GM12878 (cell line): ENCODE data around the gene ROR2. TPM values are rescaled to one million over a fixed set of nuclear protein-coding genes. Genes with fewer than 3 reads are reported as not detected.

ENCODE experiments used
- ATAC-seq: fragments of 200-7000 bp; cut with Tn5 transposase; 3 replicates; pipeline ENCODE4 v1.9.1; 2020; ENCODE audit warnings: mild to moderate bottlenecking, moderate library complexity
- BruUV-seq: library from RNA; stranded (reverse); fragments of 400-500 nt; replicated peaks from 2 replicates; lab custom pipeline; 2021; lab: Mats Ljungman, UMichigan
- CTCF ChIA-PET: fragments of 300-600 bp; sonication (Branson Sonifier 250); formaldehyde crosslinking; extraction: SDS; loops from one replicate; lab custom pipeline; 2021; ENCODE audit warnings: inconsistent platforms; lab: Yijun Ruan, JAX
- POLR2A ChIA-PET: fragments of 350-600 bp; formaldehyde crosslinking; extraction: SDS; loops from one replicate; lab custom pipeline; 2021; ENCODE audit warnings: inconsistent platforms; lab: Charles Lee
- RAD21 ChIA-PET: fragments of 300-600 bp; sonication (Branson Sonifier 250); formaldehyde crosslinking; loops from one replicate; lab custom pipeline; 2023; ENCODE audit warnings: antibody characterized with exemption; ENCODE audit not compliant: unreplicated experiment; lab: Charles Lee
- SMC1A ChIA-PET: fragments of 300-600 bp; sonication (Branson Sonifier 250); formaldehyde crosslinking; loops from one replicate; lab custom pipeline; 2023; ENCODE audit not compliant: unreplicated experiment, uncharacterized antibody; lab: Charles Lee
- DNase-seq: peaks from one replicate; pipeline ENCODE4 v3.0.0-alpha.2; 2011; ENCODE audit warnings: low read depth, low spot score
- FAIRE-seq: peaks from 3 replicates; lab custom pipeline; 2011; peaks lifted over from hg19 to GRCh38; lab: Jason Lieb, UNC
- H2AFZ ChIP-seq: 2 replicates; pipeline ENCODE4 v1.6.0; 2011; ENCODE audit warnings: low read depth, low read length, control low read depth; ENCODE audit not compliant: control insufficient read depth
- H3K27ac ChIP-seq: 2 replicates; pipeline ENCODE4 v1.5.1; 2011; ENCODE audit warnings: control low read depth; ENCODE audit not compliant: control insufficient read depth, insufficient read depth
- H3K27me3 ChIP-seq, 2 experiments: replicated peaks in 1 of 2; 2 replicates each; pipeline versions ENCODE4 v1.6.0 to v1.6.1; 2011; ENCODE audit warnings: low read length in 1 of 2; ENCODE audit not compliant: control insufficient read depth in 2 of 2, insufficient read depth in 2 of 2
- H3K36me3 ChIP-seq, 2 experiments: 2 replicates each; pipeline ENCODE4 v1.5.1; 2011; ENCODE audit warnings: low read length in 1 of 2; ENCODE audit not compliant: control insufficient read depth in 2 of 2, insufficient read depth in 2 of 2
- H3K4me1 ChIP-seq: 2 replicates; pipeline ENCODE4 v1.6.1; 2011; ENCODE audit warnings: mild to moderate bottlenecking, low read length, moderate library complexity, mixed read lengths; ENCODE audit not compliant: control insufficient read depth, insufficient read depth
- H3K4me2 ChIP-seq: 2 replicates; pipeline ENCODE4 v1.6.0; 2011; ENCODE audit warnings: control low read depth; ENCODE audit not compliant: control insufficient read depth, insufficient read depth
- H3K4me3 ChIP-seq: fragments of 200-600 bp; sonication (generic); 2 replicates; pipeline ENCODE4 v1.5.1; 2016
- H3K79me2 ChIP-seq: 2 replicates; pipeline ENCODE4 v1.6.0; 2011; ENCODE audit warnings: low read length; ENCODE audit not compliant: control insufficient read depth, insufficient read depth
- H3K9ac ChIP-seq: 2 replicates; pipeline ENCODE4 v1.8.0; 2011; ENCODE audit warnings: low read length, control low read depth, mixed read lengths; ENCODE audit not compliant: control insufficient read depth, insufficient read depth
- H3K9me3 ChIP-seq: replicated peaks from 3 replicates; pipeline ENCODE4 v1.5.1; 2011; ENCODE audit warnings: mild to moderate bottlenecking, low read length; ENCODE audit not compliant: control insufficient read depth, insufficient read depth
- H4K20me1 ChIP-seq: 2 replicates; pipeline ENCODE4 v1.6.0; 2011; ENCODE audit not compliant: control insufficient read depth, insufficient read depth
- BHLHE40 ChIP-seq, 2 experiments: fragments of 450-650 bp in 1 of 2; IDR thresholded peaks; 2 replicates each; pipeline ENCODE4 v1.6.1; 2011 to 2017; ENCODE audit warnings: low read depth in 2 of 2, borderline replicate concordance in 1 of 2, improper control_type of control experiment in 1 of 2, low read length in 1 of 2, mild to moderate bottlenecking in 1 of 2
- SPI1 ChIP-seq: IDR thresholded peaks from 2 replicates; pipeline ENCODE4 v1.6.1; 2011; ENCODE audit warnings: low read depth, mild to moderate bottlenecking, low read length, moderate library complexity, borderline replicate concordance; ENCODE audit not compliant: insufficient read depth
- USF2 ChIP-seq: IDR thresholded peaks from 2 replicates; pipeline ENCODE4 v1.6.1; 2011; ENCODE audit warnings: low read depth, low read length, improper control_type of control experiment, borderline replicate concordance
- WGBS: methylation state at CpG from one replicate; pipeline ENCODE4 v1.1.6; 2016; ENCODE audit warnings: low lambda C conversion rate; ENCODE audit not compliant: insufficient replicate concordance, insufficient coverage; ENCODE audit errors: missing lambda C conversion rate; 5-methylcytosine and 5-hydroxymethylcytosine counted together
- in situ Hi-C: fragments of 300-500 bp; cut with MboI; formaldehyde crosslinking; loops from 9 replicates; pipeline ENCODE4 v1.14.3; 2018; ENCODE audit warnings: mixed read lengths
- intact Hi-C: fragments of 100-400 bp; cut with micrococcal nuclease; formaldehyde crosslinking; loops from one replicate; pipeline ENCODE4 v1.14.2; 2022; ENCODE audit not compliant: unreplicated experiment
- polyA plus RNA-seq, 11 experiments: library from polyadenylated mRNA; depleted of rRNA in 4 of 11; unstranded in 6 of 11; stranded (reverse) in 5 of 11; fragments of >200 nt; fragmentation: Nextera tagmentation in 4 of 11; fragmentation: Illumina TruSeq in 1 of 11; extraction: Ambion mirVana in 4 of 11; extraction: Trizol in 1 of 11; gene quantifications; 1 replicate in 1 of 11; 2 replicates in 10 of 11; pipeline versions ENCODE4 v1.2.1 to v1.2.3, GENCODE V29; 2011 to 2016; ENCODE audit warnings: inconsistent platforms in 2 of 11, missing spikeins in 2 of 11, low read depth in 1 of 11
- total RNA-seq, 4 experiments: library from RNA; depleted of rRNA in 3 of 4; stranded (reverse); fragments of >200 nt in 3 of 4; fragmentation: Illumina TruSeq in 1 of 4; extraction: Trizol in 1 of 4; gene quantifications; 2 replicates each; pipeline versions ENCODE4 v1.2.1 to v1.2.3, GENCODE V29; 2013 to 2021
- TF ChIP-seq, protein P1 (sequence below): fragments of 450-650 bp; IDR thresholded peaks from 2 replicates; pipeline ENCODE4 v1.6.1; 2017; ENCODE audit warnings: antibody characterized with exemption, mild to moderate bottlenecking, moderate library complexity

ROR2 gene
- total and polyA plus RNA-seq, 10 of the 15 experiments (the other 5 are each of a cell fraction or from before 2014, with no cell fraction given) = 0.03 to 0.05 TPM; not detected in 8

- ChIA-PET SMC1A (no interaction called here), CTCF (no interaction called here), RAD21 (no interaction called here), POLR2A (no interaction called here)
- H3K79me2 ChIP-seq = no peaks in the 10 kb centered on the region
- DNase-seq (no peak), FAIRE-seq (no peak), ATAC-seq (no peak)
- peaks cover 3% of the 10 kb centered on the region; the same call in 1 of the 3 replicates for H3K9me3 ChIP-seq
- H4K20me1 ChIP-seq = no peaks in the 10 kb centered on the region
- H3K4me1 ChIP-seq = no peaks in the 10 kb centered on the region
- BruUV-seq = no TSS peak
- no peak overlapping the region for H3K4me3 ChIP-seq
- no peak overlapping the region for H3K27ac ChIP-seq
- no peak for TF ChIP-seq BHLHE40 (IDR thresholded peaks at IDR 0.05; ENCODE audit: borderline replicate concordance in 1 of 2, low read depth in 2 of 2, low read length in 1 of 2)
- TF ChIP-seq SPI1 = no peak
- no peak for TF ChIP-seq USF2
- TF ChIP-seq, protein P1, sequence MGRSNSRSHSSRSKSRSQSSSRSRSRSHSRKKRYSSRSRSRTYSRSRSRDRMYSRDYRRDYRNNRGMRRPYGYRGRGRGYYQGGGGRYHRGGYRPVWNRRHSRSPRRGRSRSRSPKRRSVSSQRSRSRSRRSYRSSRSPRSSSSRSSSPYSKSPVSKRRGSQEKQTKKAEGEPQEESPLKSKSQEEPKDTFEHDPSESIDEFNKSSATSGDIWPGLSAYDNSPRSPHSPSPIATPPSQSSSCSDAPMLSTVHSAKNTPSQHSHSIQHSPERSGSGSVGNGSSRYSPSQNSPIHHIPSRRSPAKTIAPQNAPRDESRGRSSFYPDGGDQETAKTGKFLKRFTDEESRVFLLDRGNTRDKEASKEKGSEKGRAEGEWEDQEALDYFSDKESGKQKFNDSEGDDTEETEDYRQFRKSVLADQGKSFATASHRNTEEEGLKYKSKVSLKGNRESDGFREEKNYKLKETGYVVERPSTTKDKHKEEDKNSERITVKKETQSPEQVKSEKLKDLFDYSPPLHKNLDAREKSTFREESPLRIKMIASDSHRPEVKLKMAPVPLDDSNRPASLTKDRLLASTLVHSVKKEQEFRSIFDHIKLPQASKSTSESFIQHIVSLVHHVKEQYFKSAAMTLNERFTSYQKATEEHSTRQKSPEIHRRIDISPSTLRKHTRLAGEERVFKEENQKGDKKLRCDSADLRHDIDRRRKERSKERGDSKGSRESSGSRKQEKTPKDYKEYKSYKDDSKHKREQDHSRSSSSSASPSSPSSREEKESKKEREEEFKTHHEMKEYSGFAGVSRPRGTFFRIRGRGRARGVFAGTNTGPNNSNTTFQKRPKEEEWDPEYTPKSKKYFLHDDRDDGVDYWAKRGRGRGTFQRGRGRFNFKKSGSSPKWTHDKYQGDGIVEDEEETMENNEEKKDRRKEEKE = no peak
- intact Hi-C loops (no loop called here), in situ Hi-C loops (no loop called here)
- no peak overlapping the region for H3K4me2 ChIP-seq
- WGBS = 33% methylated on average over 2 of the region's 2 CpGs
- no peak overlapping the region for H3K9ac ChIP-seq
- H3K27me3 ChIP-seq = no peaks in the 10 kb centered on the region; a peak in 1 of 4 replicates
- no peak overlapping the region for H2AFZ ChIP-seq
- H3K36me3 ChIP-seq = no peaks in the 10 kb centered on the region
Measured at GRCh38 chr9:91966503-91966902, 16.5 kb upstream of the ROR2 start.
